ENCODE data around the gene ANKFY1.

The ANKFY1 gene

DNA sequence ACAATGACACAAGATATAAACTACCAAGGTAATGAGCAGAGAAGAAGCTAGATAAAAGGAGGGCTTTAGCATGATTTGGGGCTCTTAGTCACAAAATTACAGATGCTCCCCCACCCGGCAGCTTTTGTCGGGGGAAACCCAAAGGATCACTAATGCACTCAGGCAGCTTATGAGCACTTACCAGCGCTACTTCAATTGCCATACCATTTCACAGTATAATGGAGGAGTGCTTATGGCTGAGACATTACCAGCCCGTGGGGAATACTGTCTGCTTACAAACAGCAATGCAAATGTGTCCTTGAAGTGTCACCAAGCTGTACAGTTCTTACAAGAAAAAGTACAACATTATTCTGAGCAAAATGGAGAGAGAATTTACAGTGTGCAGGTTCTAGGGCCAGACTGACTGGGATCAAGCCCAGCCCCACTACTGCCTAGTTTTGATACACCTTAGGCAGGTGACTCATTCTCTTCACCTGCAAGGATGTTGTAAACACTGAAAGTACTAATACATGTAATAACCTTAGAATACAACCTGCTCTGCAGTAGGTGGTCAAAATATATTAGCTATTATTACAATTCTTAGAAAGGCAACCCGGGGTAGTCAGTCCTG lies 16.3 kb downstream of the ANKFY1 start:
- peak overlapping the region; percentile 31; the same call in 1 of the 2 replicates for H3K27ac ChIP-seq
- TF ChIP-seq ZFX (IDR thresholded peaks at IDR 0.05; ENCODE audit: borderline replicate concordance): no peak
- no peak for TF ChIP-seq CTCF (IDR thresholded peaks at IDR 0.05)

DNA sequence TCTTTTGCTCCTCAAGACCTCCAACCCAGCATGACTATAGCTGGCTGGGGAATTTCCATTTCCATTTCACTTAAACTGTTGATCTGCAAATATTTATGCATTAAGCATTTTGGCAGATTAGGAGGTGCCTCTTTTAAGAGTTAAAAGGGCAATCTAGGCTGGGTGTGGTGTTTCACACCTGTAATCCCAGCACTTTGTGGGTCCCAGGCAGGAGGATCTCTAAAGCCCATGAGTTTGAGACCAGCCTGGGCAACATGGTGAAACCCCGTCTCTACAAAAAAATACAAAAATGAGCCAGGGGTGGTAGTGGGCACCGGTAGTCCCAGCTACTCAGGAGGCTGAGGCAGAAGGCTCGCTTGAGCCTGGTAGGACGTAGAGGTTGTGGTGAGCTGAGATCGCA lies 17.1 kb downstream of the ANKFY1 start:
- TF ChIP-seq ZFX (IDR thresholded peaks at IDR 0.05; ENCODE audit: borderline replicate concordance) (no peak), CTCF (IDR thresholded peaks at IDR 0.05) (no peak)
- no peak overlapping the region for H3K27ac ChIP-seq

DNA sequence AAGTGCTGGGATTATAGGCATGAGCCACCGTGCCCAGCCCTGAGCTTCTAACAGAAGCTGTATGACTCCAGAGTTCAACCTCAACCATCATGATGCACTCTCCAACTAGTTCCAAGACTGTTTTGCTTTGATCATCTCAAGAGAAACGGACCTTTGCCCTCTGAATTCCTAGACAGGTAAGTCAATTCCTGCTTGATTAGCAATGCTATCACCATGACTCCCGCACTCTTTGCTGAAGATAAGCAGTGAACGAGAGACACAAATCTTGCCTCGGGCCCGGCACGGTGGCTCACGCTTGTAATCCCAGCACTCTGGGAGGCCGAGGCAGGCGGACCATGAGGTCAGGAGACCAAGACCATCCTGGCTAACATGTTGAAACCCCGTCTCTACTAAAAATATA lies 22.2 kb downstream of the ANKFY1 start:
- H3K27ac ChIP-seq: no peak overlapping the region
- TF ChIP-seq CTCF (IDR thresholded peaks at IDR 0.05) (no peak), ZFX (IDR thresholded peaks at IDR 0.05; ENCODE audit: borderline replicate concordance) (no peak)

- TF ChIP-seq CTCF (IDR thresholded peaks at IDR 0.05) (no peak), ZFX (IDR thresholded peaks at IDR 0.05; ENCODE audit: borderline replicate concordance) (no peak)
- no peak overlapping the region for H3K27ac ChIP-seq
Measured at GRCh38 chr17:4236456-4236855, 27.3 kb downstream of the ANKFY1 start.

DNA sequence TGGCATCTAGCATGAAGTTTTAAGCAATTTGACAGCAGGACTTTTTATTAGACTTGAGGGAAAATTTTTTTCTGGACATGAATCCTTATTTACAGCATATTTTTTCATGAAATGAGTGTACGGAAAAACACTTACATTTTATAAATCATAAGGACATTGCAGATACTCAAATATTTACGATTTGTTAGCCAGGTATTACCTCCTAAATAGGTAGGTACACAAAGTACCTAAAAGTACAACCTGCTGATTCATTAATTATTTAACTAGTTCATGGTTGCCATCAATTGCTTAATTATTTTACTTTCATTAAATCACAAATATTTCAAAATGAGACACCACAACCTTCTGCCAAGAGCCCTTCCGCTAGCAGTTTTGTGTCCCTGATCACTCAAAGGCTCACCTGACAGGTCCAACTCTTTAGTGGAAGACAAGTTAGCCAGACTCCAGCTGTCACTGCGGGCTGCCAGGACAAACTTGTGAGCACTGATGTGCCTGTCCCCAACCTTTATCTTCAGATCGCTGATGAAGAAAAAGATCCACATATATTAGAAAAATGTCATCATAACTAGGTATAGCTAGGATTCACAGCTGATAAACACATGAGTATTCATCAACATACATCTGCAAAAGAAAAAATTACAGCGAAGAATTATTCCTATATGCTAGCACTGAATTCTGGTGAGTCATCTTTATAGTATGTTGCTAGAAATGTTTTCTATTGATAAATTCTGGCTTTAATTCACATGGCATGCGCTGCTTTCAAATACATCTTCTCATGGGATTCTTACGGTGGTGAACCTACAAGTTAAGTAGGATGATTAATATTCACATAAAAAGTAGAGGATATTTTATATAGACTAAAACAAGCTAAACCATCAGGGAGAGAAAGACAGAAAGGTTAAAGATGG lies 28.2 kb downstream of the ANKFY1 start:
- TF ChIP-seq ZFX (IDR thresholded peaks at IDR 0.05; ENCODE audit: borderline replicate concordance) (no peak), CTCF (IDR thresholded peaks at IDR 0.05) (no peak)
- H3K27ac ChIP-seq: no peak overlapping the region

GRCh38 chr17:4234401-4234800 lies 29.4 kb downstream of the ANKFY1 start:
- no peak overlapping the region for H3K27ac ChIP-seq
- TF ChIP-seq ZFX (IDR thresholded peaks at IDR 0.05; ENCODE audit: borderline replicate concordance) (no peak), CTCF (IDR thresholded peaks at IDR 0.05) (no peak)

- H3K27ac ChIP-seq: no peak overlapping the region
- no peak for TF ChIP-seq CTCF (IDR thresholded peaks at IDR 0.05)
- TF ChIP-seq ZFX (IDR thresholded peaks at IDR 0.05; ENCODE audit: borderline replicate concordance): no peak
Measured at GRCh38 chr17:4233668-4234258, 30.0 kb downstream of the ANKFY1 start.

All from 22Rv1 (cell line).